ENCODE results near the gene KLF1.

DNA sequence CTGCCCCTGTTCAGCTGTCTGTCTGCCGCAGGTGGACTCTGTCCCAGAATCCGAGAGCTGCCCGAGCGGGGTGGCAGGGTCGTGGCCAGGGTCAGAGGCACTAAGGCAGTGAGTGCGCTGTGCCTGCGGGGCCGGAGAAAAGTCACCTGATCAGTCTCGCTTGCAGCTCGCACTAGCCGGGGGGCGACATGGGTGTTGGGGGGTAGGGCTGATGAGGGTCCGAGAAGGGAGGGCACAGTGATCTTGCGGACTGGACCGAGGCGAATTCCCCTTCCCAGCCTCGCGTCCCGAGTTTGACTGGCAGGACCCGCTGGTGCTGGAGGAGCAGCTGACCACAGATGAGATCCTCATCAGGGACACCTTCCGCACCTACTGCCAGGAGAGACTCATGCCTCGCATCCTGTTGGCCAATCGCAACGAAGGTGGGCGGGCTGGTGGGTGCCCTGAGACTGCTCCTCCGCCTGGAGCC is 4.6 kb upstream of the KLF1 start:
- TF ChIP-seq, protein P1, sequence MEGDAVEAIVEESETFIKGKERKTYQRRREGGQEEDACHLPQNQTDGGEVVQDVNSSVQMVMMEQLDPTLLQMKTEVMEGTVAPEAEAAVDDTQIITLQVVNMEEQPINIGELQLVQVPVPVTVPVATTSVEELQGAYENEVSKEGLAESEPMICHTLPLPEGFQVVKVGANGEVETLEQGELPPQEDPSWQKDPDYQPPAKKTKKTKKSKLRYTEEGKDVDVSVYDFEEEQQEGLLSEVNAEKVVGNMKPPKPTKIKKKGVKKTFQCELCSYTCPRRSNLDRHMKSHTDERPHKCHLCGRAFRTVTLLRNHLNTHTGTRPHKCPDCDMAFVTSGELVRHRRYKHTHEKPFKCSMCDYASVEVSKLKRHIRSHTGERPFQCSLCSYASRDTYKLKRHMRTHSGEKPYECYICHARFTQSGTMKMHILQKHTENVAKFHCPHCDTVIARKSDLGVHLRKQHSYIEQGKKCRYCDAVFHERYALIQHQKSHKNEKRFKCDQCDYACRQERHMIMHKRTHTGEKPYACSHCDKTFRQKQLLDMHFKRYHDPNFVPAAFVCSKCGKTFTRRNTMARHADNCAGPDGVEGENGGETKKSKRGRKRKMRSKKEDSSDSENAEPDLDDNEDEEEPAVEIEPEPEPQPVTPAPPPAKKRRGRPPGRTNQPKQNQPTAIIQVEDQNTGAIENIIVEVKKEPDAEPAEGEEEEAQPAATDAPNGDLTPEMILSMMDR (IDR thresholded peaks at IDR 0.05) = no peak
- TF ChIP-seq POLR2A (IDR thresholded peaks at IDR 0.05) = no peak
